GM12878 (cell line): ENCODE results near the gene SRSF9. TPM values are rescaled to one million over a fixed set of nuclear protein-coding genes. Genes with fewer than 3 reads are reported as not detected.

Experiments used
- ATAC-seq: fragments of 200-7000 bp; cut with Tn5 transposase; 3 replicates; pipeline ENCODE4 v1.9.1; 2020; ENCODE audit warnings: mild to moderate bottlenecking, moderate library complexity
- BruUV-seq: library from RNA; stranded (reverse); fragments of 400-500 nt; replicated peaks from 2 replicates; lab custom pipeline; 2021; lab: Mats Ljungman, UMichigan
- CTCF ChIA-PET: fragments of 300-600 bp; sonication (Branson Sonifier 250); formaldehyde crosslinking; extraction: SDS; loops from one replicate; lab custom pipeline; 2021; ENCODE audit warnings: inconsistent platforms; lab: Yijun Ruan, JAX
- POLR2A ChIA-PET: fragments of 350-600 bp; formaldehyde crosslinking; extraction: SDS; loops from one replicate; lab custom pipeline; 2021; ENCODE audit warnings: inconsistent platforms; lab: Charles Lee
- RAD21 ChIA-PET: fragments of 300-600 bp; sonication (Branson Sonifier 250); formaldehyde crosslinking; loops from one replicate; lab custom pipeline; 2023; ENCODE audit warnings: antibody characterized with exemption; ENCODE audit not compliant: unreplicated experiment; lab: Charles Lee
- SMC1A ChIA-PET: fragments of 300-600 bp; sonication (Branson Sonifier 250); formaldehyde crosslinking; loops from one replicate; lab custom pipeline; 2023; ENCODE audit not compliant: unreplicated experiment, uncharacterized antibody; lab: Charles Lee
- DNase-seq: peaks from one replicate; pipeline ENCODE4 v3.0.0-alpha.2; 2011; ENCODE audit warnings: low read depth, low spot score
- FAIRE-seq: peaks from 3 replicates; lab custom pipeline; 2011; peaks lifted over from hg19 to GRCh38; lab: Jason Lieb, UNC
- H2AFZ ChIP-seq: 2 replicates; pipeline ENCODE4 v1.6.0; 2011; ENCODE audit warnings: low read depth, low read length, control low read depth; ENCODE audit not compliant: control insufficient read depth
- H3K27ac ChIP-seq: 2 replicates; pipeline ENCODE4 v1.5.1; 2011; ENCODE audit warnings: control low read depth; ENCODE audit not compliant: control insufficient read depth, insufficient read depth
- H3K27me3 ChIP-seq, 2 experiments: replicated peaks in 1 of 2; 2 replicates each; pipeline versions ENCODE4 v1.6.0 to v1.6.1; 2011; ENCODE audit warnings: low read length in 1 of 2; ENCODE audit not compliant: control insufficient read depth in 2 of 2, insufficient read depth in 2 of 2
- H3K36me3 ChIP-seq, 2 experiments: 2 replicates each; pipeline ENCODE4 v1.5.1; 2011; ENCODE audit warnings: low read length in 1 of 2; ENCODE audit not compliant: control insufficient read depth in 2 of 2, insufficient read depth in 2 of 2
- H3K4me1 ChIP-seq: 2 replicates; pipeline ENCODE4 v1.6.1; 2011; ENCODE audit warnings: mild to moderate bottlenecking, low read length, moderate library complexity, mixed read lengths; ENCODE audit not compliant: control insufficient read depth, insufficient read depth
- H3K4me2 ChIP-seq: 2 replicates; pipeline ENCODE4 v1.6.0; 2011; ENCODE audit warnings: control low read depth; ENCODE audit not compliant: control insufficient read depth, insufficient read depth
- H3K4me3 ChIP-seq: fragments of 200-600 bp; sonication (generic); 2 replicates; pipeline ENCODE4 v1.5.1; 2016
- H3K79me2 ChIP-seq: 2 replicates; pipeline ENCODE4 v1.6.0; 2011; ENCODE audit warnings: low read length; ENCODE audit not compliant: control insufficient read depth, insufficient read depth
- H3K9ac ChIP-seq: 2 replicates; pipeline ENCODE4 v1.8.0; 2011; ENCODE audit warnings: low read length, control low read depth, mixed read lengths; ENCODE audit not compliant: control insufficient read depth, insufficient read depth
- H3K9me3 ChIP-seq: replicated peaks from 3 replicates; pipeline ENCODE4 v1.5.1; 2011; ENCODE audit warnings: mild to moderate bottlenecking, low read length; ENCODE audit not compliant: control insufficient read depth, insufficient read depth
- H4K20me1 ChIP-seq: 2 replicates; pipeline ENCODE4 v1.6.0; 2011; ENCODE audit not compliant: control insufficient read depth, insufficient read depth
- CHD2 ChIP-seq: IDR thresholded peaks from 2 replicates; pipeline ENCODE4 v1.6.1; 2011; ENCODE audit warnings: low read depth, low read length, improper control_type of control experiment, borderline replicate concordance
- CREM ChIP-seq: IDR thresholded peaks from 2 replicates; pipeline ENCODE4 v1.6.1; 2014; ENCODE audit warnings: antibody characterized with exemption, low read depth
- CUX1 ChIP-seq: IDR thresholded peaks from 2 replicates; pipeline ENCODE4 v1.6.1; 2012; ENCODE audit warnings: improper control_type of control experiment, low read depth, low read length; ENCODE audit not compliant: insufficient replicate concordance
- E4F1 ChIP-seq: fragments of 450-650 bp; IDR thresholded peaks from 2 replicates; pipeline ENCODE4 v1.6.1; 2018; ENCODE audit warnings: borderline replicate concordance, mild to moderate bottlenecking; ENCODE audit not compliant: partially characterized antibody
- EZH2 ChIP-seq: IDR thresholded peaks from 2 replicates; pipeline ENCODE4 v1.6.1; 2012; ENCODE audit warnings: low read depth, mild to moderate bottlenecking, control low read depth, inconsistent platforms, low read length, borderline replicate concordance; ENCODE audit not compliant: control insufficient read depth
- HDGF ChIP-seq: fragments of 450-650 bp; IDR thresholded peaks from 2 replicates; pipeline ENCODE4 v1.6.1; 2016; ENCODE audit warnings: antibody characterized with exemption
- JUND ChIP-seq: IDR thresholded peaks from 2 replicates; pipeline ENCODE4 v1.6.1; 2012; ENCODE audit warnings: low read depth, mild to moderate bottlenecking, low read length, improper control_type of control experiment, moderate library complexity
- NBN ChIP-seq: fragments of 450-650 bp; IDR thresholded peaks from 2 replicates; pipeline ENCODE4 v1.6.1; 2016
- NR2C2 ChIP-seq: IDR thresholded peaks from 2 replicates; pipeline ENCODE4 v1.6.1; 2011; ENCODE audit warnings: borderline replicate concordance, low read depth; ENCODE audit not compliant: control insufficient read depth, insufficient read length
- RFX5 ChIP-seq: IDR thresholded peaks from 2 replicates; pipeline ENCODE4 v1.6.1; 2011; ENCODE audit warnings: low read depth, low read length, improper control_type of control experiment
- SREBF2 ChIP-seq: IDR thresholded peaks from 2 replicates; pipeline ENCODE4 v1.6.1; 2012; ENCODE audit warnings: mild to moderate bottlenecking, low read length
- SUZ12 ChIP-seq: fragments of 200-600 bp; sonication (generic); IDR thresholded peaks from one replicate; pipeline ENCODE4 v1.6.1; 2018; ENCODE audit warnings: antibody characterized with exemption, mild to moderate bottlenecking; ENCODE audit not compliant: unreplicated experiment
- ZNF207 ChIP-seq: fragments of 450-650 bp; IDR thresholded peaks from 2 replicates; pipeline ENCODE4 v1.6.1; 2014; ENCODE audit warnings: antibody characterized with exemption, mild to moderate bottlenecking, borderline replicate concordance
- WGBS: methylation state at CpG from one replicate; pipeline ENCODE4 v1.1.6; 2016; ENCODE audit warnings: low lambda C conversion rate; ENCODE audit not compliant: insufficient replicate concordance, insufficient coverage; ENCODE audit errors: missing lambda C conversion rate; 5-methylcytosine and 5-hydroxymethylcytosine counted together
- in situ Hi-C: fragments of 300-500 bp; cut with MboI; formaldehyde crosslinking; loops from 9 replicates; pipeline ENCODE4 v1.14.3; 2018; ENCODE audit warnings: mixed read lengths
- intact Hi-C: fragments of 100-400 bp; cut with micrococcal nuclease; formaldehyde crosslinking; loops from one replicate; pipeline ENCODE4 v1.14.2; 2022; ENCODE audit not compliant: unreplicated experiment
- polyA plus RNA-seq, 11 experiments: library from polyadenylated mRNA; depleted of rRNA in 4 of 11; unstranded in 6 of 11; stranded (reverse) in 5 of 11; fragments of >200 nt; fragmentation: Nextera tagmentation in 4 of 11; fragmentation: Illumina TruSeq in 1 of 11; extraction: Ambion mirVana in 4 of 11; extraction: Trizol in 1 of 11; gene quantifications; 1 replicate in 1 of 11; 2 replicates in 10 of 11; pipeline versions ENCODE4 v1.2.1 to v1.2.3, GENCODE V29; 2011 to 2016; ENCODE audit warnings: inconsistent platforms in 2 of 11, missing spikeins in 2 of 11, low read depth in 1 of 11
- total RNA-seq, 4 experiments: library from RNA; depleted of rRNA in 3 of 4; stranded (reverse); fragments of >200 nt in 3 of 4; fragmentation: Illumina TruSeq in 1 of 4; extraction: Trizol in 1 of 4; gene quantifications; 2 replicates each; pipeline versions ENCODE4 v1.2.1 to v1.2.3, GENCODE V29; 2013 to 2021
- TF ChIP-seq, protein P1 (sequence below): fragments of 450-650 bp; IDR thresholded peaks from 2 replicates; pipeline ENCODE4 v1.6.1; 2017; ENCODE audit warnings: borderline replicate concordance
- TF ChIP-seq, protein P2 (sequence below): IDR thresholded peaks from 2 replicates; pipeline ENCODE4 v1.6.1; 2012; ENCODE audit warnings: low read depth, low read length, improper control_type of control experiment

The SRSF9 gene
- total and polyA plus RNA-seq, 10 of the 15 experiments (the other 5 are each of a cell fraction or from before 2014, with no cell fraction given), result 56.2 to 510 (median 186) TPM

- Histone ChIP-seq H3K79me2 (no peaks in the 10 kb centered on the region), H4K20me1 (no peaks in the 10 kb centered on the region), H3K9ac (no peak overlapping the region), H3K4me3 (no peak overlapping the region), H3K27me3 (no peaks in the 10 kb centered on the region), H3K36me3 (no peaks in the 10 kb centered on the region), H2AFZ (no peak overlapping the region), H3K4me2 (no peak overlapping the region), H3K27ac (no peak overlapping the region), H3K9me3 (no peaks in the 10 kb centered on the region), H3K4me1 (peaks cover 2% of the 10 kb centered on the region; the same call in 1 of the 2 replicates)
- ChIA-PET CTCF (interaction anchor here (0.5 to 1.7 kb wide), 2 partner anchors 17 to 82 kb away, joined by 4 read pairs; no protein-coding TSS in a partner anchor), SMC1A (interaction anchor here (1.4 kb wide), 1 partner anchor 15 kb away, joined by 3 read pairs; no protein-coding TSS in a partner anchor), RAD21 (no interaction called here), POLR2A (interaction anchor here (0.7 kb wide), 3 partner anchors 11 to 826 kb away, joined by 3 read pairs; no protein-coding TSS in a partner anchor)
- DNase-seq (no peak), FAIRE-seq (no peak), ATAC-seq (no peak)
- no TSS peak for BruUV-seq
- TF ChIP-seq CUX1, result no peak
- no peak for TF ChIP-seq RFX5
- TF ChIP-seq CREM, result no peak
- no peak for TF ChIP-seq ZNF207
- TF ChIP-seq SREBF2, result no peak
- no peak for TF ChIP-seq NBN
- no peak for TF ChIP-seq E4F1
- TF ChIP-seq NR2C2, result no peak
- no peak for TF ChIP-seq HDGF
- TF ChIP-seq, protein P1, sequence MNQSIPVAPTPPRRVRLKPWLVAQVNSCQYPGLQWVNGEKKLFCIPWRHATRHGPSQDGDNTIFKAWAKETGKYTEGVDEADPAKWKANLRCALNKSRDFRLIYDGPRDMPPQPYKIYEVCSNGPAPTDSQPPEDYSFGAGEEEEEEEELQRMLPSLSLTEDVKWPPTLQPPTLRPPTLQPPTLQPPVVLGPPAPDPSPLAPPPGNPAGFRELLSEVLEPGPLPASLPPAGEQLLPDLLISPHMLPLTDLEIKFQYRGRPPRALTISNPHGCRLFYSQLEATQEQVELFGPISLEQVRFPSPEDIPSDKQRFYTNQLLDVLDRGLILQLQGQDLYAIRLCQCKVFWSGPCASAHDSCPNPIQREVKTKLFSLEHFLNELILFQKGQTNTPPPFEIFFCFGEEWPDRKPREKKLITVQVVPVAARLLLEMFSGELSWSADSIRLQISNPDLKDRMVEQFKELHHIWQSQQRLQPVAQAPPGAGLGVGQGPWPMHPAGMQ, result no peak
- no peak for TF ChIP-seq JUND
- no peak for TF ChIP-seq SUZ12
- TF ChIP-seq, protein P2, sequence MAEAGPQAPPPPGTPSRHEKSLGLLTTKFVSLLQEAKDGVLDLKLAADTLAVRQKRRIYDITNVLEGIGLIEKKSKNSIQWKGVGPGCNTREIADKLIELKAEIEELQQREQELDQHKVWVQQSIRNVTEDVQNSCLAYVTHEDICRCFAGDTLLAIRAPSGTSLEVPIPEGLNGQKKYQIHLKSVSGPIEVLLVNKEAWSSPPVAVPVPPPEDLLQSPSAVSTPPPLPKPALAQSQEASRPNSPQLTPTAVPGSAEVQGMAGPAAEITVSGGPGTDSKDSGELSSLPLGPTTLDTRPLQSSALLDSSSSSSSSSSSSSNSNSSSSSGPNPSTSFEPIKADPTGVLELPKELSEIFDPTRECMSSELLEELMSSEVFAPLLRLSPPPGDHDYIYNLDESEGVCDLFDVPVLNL, result no peak
- TF ChIP-seq CHD2, result no peak
- no peak for TF ChIP-seq EZH2
- intact Hi-C loops, result no loop called here
- in situ Hi-C loops, result no loop called here
- 94% methylated on average over 1 of the region's 1 CpG for WGBS
Measured at GRCh38 chr12:120479458-120479857, 9.9 kb upstream of the SRSF9 start.
